ENCODE measurements around the gene ITSN1. TPM values are rescaled to one million over a fixed set of nuclear protein-coding genes. Genes with fewer than 3 reads are reported as not detected.

The ITSN1 gene
- total RNA-seq, 1 donor from 2014 or later, result 41.9 TPM

DNA sequence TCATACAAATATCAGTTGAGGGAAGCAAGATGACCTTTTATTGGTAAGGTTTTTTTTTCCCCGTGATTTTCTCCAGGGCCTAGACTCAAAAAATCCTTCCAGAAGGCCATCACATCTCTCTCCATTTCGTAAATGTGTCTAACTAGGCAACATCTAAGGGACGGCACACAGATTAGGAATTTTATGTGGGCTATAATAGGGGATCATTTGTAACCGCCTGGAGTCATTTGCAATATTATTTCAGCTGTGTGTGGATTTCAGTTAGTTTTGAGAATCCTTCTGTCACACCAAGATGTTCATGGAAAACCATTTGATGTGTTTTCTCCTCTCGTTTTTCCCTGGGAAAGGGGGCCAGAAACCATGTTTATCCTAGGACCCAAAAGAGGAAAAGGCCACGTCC is 210.2 kb downstream of the ITSN1 start:
- DNase-seq, result no peak

DNA sequence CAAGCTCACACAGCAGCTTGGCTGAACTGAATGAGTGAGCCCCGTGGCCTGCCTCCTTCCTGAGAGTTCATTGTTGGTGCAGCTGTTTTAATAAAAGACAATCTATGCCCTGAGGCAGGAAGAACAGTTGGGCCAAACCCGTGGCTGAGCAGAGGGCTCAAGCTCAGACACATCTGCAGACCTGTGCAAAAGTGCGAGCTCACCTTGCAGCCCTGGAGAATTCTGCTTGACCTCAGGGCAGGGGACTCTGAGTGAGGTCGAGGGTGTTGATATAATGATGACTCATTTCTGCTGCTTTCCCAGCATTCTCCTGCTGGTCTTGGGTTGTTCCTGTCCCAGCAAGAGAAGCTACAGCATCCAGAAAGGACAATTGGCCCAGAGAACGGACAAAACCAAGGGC is 212.3 kb downstream of the ITSN1 start:
- TF ChIP-seq, protein P1, sequence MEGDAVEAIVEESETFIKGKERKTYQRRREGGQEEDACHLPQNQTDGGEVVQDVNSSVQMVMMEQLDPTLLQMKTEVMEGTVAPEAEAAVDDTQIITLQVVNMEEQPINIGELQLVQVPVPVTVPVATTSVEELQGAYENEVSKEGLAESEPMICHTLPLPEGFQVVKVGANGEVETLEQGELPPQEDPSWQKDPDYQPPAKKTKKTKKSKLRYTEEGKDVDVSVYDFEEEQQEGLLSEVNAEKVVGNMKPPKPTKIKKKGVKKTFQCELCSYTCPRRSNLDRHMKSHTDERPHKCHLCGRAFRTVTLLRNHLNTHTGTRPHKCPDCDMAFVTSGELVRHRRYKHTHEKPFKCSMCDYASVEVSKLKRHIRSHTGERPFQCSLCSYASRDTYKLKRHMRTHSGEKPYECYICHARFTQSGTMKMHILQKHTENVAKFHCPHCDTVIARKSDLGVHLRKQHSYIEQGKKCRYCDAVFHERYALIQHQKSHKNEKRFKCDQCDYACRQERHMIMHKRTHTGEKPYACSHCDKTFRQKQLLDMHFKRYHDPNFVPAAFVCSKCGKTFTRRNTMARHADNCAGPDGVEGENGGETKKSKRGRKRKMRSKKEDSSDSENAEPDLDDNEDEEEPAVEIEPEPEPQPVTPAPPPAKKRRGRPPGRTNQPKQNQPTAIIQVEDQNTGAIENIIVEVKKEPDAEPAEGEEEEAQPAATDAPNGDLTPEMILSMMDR (IDR thresholded peaks at IDR 0.05; ENCODE audit: borderline replicate concordance), result no peak
- DNase-seq, result no peak
- H3K4me3 ChIP-seq, result no peak overlapping the region
- no peaks in the 10 kb centered on the region for H3K27me3 ChIP-seq (ENCODE audit: low read depth)
- H3K36me3 ChIP-seq, result no peaks in the 10 kb centered on the region
- H3K4me1 ChIP-seq, result no peaks in the 10 kb centered on the region
- intact Hi-C loops (cut with micrococcal nuclease), result no loop called here
- H3K9me3 ChIP-seq (replicated peaks), result no peaks in the 10 kb centered on the region
- no peak overlapping the region for H3K27ac ChIP-seq (replicated peaks)

More for the DNA sequence above, 210.2 kb downstream of the ITSN1 start:
- intact Hi-C loops (cut with micrococcal nuclease), result no loop called here
- H3K4me3 ChIP-seq, result no peak overlapping the region
- TF ChIP-seq, protein P1 (IDR thresholded peaks at IDR 0.05; ENCODE audit: borderline replicate concordance), result no peak
- no peaks in the 10 kb centered on the region for H3K27me3 ChIP-seq (ENCODE audit: low read depth)
- no peaks in the 10 kb centered on the region for H3K9me3 ChIP-seq (replicated peaks)
- H3K4me1 ChIP-seq, result no peaks in the 10 kb centered on the region
- no peak overlapping the region for H3K27ac ChIP-seq (replicated peaks)
- no peaks in the 10 kb centered on the region for H3K36me3 ChIP-seq

DNA sequence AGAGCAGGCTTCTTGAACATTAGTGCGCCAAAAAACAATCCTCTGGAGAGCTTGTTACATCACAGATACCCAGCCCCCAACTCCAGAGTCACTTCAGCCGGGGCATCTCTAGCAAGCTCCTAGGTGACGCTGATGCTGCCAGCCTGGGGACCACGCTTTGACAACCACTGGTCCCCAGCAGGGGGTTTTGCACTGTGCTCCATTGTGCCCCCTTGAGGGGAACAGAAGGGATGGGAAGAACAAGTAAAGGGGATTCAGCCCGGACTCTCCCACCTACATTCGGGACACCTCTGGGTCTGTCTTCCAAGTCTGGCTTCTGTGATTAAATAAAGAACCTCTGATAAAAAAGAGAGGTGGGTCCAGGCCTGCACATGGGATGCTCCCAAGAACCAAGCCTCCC is 212.9 kb downstream of the ITSN1 start:
- intact Hi-C loops (cut with micrococcal nuclease), result no loop called here
- H3K36me3 ChIP-seq, result no peaks in the 10 kb centered on the region
- H3K4me1 ChIP-seq, result no peaks in the 10 kb centered on the region
- H3K9me3 ChIP-seq (replicated peaks), result no peaks in the 10 kb centered on the region
- DNase-seq, result no peak
- no peak overlapping the region for H3K27ac ChIP-seq (replicated peaks)
- no peaks in the 10 kb centered on the region for H3K27me3 ChIP-seq (ENCODE audit: low read depth)
- TF ChIP-seq, protein P1 (IDR thresholded peaks at IDR 0.05; ENCODE audit: borderline replicate concordance), result no peak
- no peak overlapping the region for H3K4me3 ChIP-seq

DNA sequence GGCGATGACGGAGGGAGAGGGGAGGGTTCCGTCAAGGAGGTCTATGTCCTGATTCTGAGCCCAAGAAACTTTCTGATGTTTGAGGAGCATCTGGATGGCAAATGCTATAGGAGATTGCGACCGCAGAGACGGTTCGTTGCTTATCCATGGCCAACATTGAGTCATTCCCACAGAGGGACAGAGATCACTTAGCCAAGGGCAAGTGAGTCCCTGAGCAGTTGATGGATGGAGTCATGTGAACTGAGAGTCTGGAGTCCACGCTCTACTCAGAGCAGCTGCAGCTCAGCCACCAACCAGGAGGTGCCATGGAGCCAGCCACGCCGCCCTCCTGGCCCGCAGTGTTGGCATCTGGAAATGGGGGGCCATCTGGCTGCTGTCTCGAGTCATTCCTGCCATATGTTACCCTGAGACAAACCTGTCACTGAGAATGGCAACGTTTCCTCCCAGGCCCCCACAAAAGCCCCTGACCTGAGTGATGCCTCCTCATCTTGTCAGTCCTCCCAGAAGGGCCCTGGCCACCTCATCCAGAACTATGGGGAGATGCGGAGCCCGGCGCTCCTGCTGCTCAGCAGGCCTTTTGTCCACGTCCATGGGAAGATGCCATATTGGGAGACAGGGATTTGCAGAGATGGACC is 214.7 kb downstream of the ITSN1 start:
- H3K9me3 ChIP-seq (replicated peaks), result no peaks in the 10 kb centered on the region
- H3K27me3 ChIP-seq (ENCODE audit: low read depth), result no peaks in the 10 kb centered on the region
- H3K27ac ChIP-seq (replicated peaks), result no peak overlapping the region
- DNase-seq, result no peak
- H3K4me3 ChIP-seq, result no peak overlapping the region
- no peaks in the 10 kb centered on the region for H3K4me1 ChIP-seq
- no peaks in the 10 kb centered on the region for H3K36me3 ChIP-seq
- intact Hi-C loops (cut with micrococcal nuclease), result no loop called here
- TF ChIP-seq, protein P1 (IDR thresholded peaks at IDR 0.05; ENCODE audit: borderline replicate concordance), result no peak

DNA sequence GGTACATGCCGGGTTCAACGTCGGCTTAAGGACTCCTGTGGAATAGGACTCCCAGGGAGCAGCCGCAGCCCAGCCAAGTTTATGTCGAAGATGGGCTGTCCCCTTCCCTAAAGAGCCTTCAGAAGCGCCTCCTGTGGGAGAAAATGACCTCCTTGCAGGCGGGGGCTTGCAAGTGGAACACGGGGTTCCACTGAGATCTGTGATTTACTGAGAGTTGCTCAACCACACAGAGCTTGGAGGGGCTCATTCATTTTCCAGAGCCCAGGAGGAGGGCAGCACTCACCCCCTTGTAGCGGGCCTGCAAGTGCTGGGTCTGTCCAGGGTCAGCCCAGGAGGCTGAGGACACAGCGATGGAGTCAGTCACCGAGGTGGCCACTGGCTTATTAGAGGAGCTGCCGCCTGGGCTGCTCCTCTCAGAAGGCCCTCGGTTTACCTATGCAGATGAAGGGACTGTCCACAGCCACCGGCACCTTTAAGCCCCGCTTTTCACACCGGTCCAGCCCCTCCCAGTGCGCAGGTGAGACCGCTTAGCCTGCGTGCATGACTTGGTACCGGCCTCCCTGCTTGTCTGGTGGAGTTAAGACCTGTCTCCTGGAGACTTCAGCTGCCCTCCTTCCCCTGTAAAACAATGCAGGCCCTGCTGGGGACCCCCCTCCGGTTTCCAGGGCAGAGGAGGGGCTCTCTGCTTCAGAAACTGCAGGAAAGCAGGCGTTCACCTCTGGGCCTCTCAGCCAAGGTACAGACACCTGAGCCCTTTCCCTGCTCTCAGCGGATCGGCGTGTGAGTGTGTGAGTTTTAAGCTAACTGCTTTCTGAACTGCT is 215.8 kb downstream of the ITSN1 start:
- intact Hi-C loops (cut with micrococcal nuclease), result no loop called here
- Histone ChIP-seq H3K9me3 (replicated peaks) (no peaks in the 10 kb centered on the region), H3K36me3 (no peaks in the 10 kb centered on the region), H3K4me3 (no peak overlapping the region), H3K4me1 (no peaks in the 10 kb centered on the region), H3K27ac (replicated peaks) (no peak overlapping the region), H3K27me3 (ENCODE audit: low read depth) (no peaks in the 10 kb centered on the region)
- no peak for DNase-seq
- TF ChIP-seq, protein P1 (IDR thresholded peaks at IDR 0.05; ENCODE audit: borderline replicate concordance), result no peak
